GM12892 (cell line): ENCODE results near the gene CPNE2.

ENCODE experiments used
- POLR2A ChIP-seq: IDR thresholded peaks from 2 replicates; pipeline ENCODE4 v1.6.1; 2011; ENCODE audit warnings: low read depth, low read length, control low read depth
- POLR2AphosphoS5 ChIP-seq: IDR thresholded peaks from 2 replicates; pipeline ENCODE4 v1.6.1; 2011; ENCODE audit warnings: low read depth, low read length, control low read depth

- TF ChIP-seq POLR2A, result no peak
- no peak for TF ChIP-seq POLR2AphosphoS5
Observed at GRCh38 chr16:57157533-57157932, 65.2 kb downstream of the CPNE2 start.
